Parathyroid adenoma (tissue), 2 donors: Measurements from ENCODE around the gene TMEM45B.
"Not testable (repeated sequence)": the region's sequence is repeated elsewhere in the genome, so short reads cannot be mapped to it uniquely, and the experiment has no call there.

Experiments
- H2AFZ ChIP-seq: fragments of 300-600 bp; sonication (generic); one replicate; pipeline ENCODE4 v1.7.0; 2017; ENCODE audit warnings: antibody characterized with exemption, mild to moderate bottlenecking
- H3K27ac ChIP-seq: fragments of 300-600 bp; sonication (generic); one replicate; pipeline ENCODE4 v1.7.0; 2017
- H3K27me3 ChIP-seq: fragments of 300-600 bp; sonication (generic); one replicate; pipeline ENCODE4 v1.7.0; 2017; ENCODE audit warnings: low read length; ENCODE audit not compliant: control insufficient read depth, insufficient read depth
- H3K36me3 ChIP-seq: fragments of 300-600 bp; sonication (generic); one replicate; pipeline ENCODE4 v1.7.0; 2017; ENCODE audit warnings: low read length; ENCODE audit not compliant: control insufficient read depth, insufficient read depth
- H3K4me1 ChIP-seq: fragments of 300-600 bp; sonication (generic); one replicate; pipeline ENCODE4 v1.7.0; 2017; ENCODE audit warnings: control low read depth
- H3K4me2 ChIP-seq: fragments of 300-600 bp; sonication (generic); one replicate; pipeline ENCODE4 v1.7.0; 2017; ENCODE audit warnings: low read length
- H3K4me3 ChIP-seq: fragments of 300-600 bp; sonication (generic); one replicate; pipeline ENCODE4 v1.7.0; 2017; ENCODE audit warnings: low read depth, low read length
- H3K79me2 ChIP-seq: fragments of 300-600 bp; sonication (generic); one replicate; pipeline ENCODE4 v1.7.0; 2017; ENCODE audit warnings: control low read depth
- H3K9ac ChIP-seq: fragments of 300-600 bp; sonication (generic); one replicate; pipeline ENCODE4 v1.7.0; 2017; ENCODE audit warnings: mild to moderate bottlenecking
- H3K9me3 ChIP-seq: fragments of 300-600 bp; sonication (generic); one replicate; pipeline ENCODE4 v1.7.0; 2017; ENCODE audit warnings: low read length; ENCODE audit not compliant: control insufficient read depth
- TF ChIP-seq, protein P1 (sequence below): fragments of 300-600 bp; sonication (generic); IDR thresholded peaks from one replicate; pipeline ENCODE4 v1.7.0; 2017; ENCODE audit warnings: antibody characterized with exemption, mild to moderate bottlenecking
- donor health status: primary hyperparathyroidism.

Gene TMEM45B

GRCh38 chr11:129825380-129825779 is 9.7 kb downstream of the TMEM45B start:
- Histone ChIP-seq H3K4me1 (no peaks in the 10 kb centered on the region), H3K79me2 (no peaks in the 10 kb centered on the region), H3K36me3 (no peaks in the 10 kb centered on the region), H2AFZ (no peak overlapping the region), H3K27me3 (no peaks in the 10 kb centered on the region), H3K27ac (no peak overlapping the region), H3K4me3 (no peak overlapping the region), H3K9ac (no peak overlapping the region), H3K9me3 (no peaks in the 10 kb centered on the region), H3K4me2 (no peak overlapping the region)
- TF ChIP-seq, protein P1, sequence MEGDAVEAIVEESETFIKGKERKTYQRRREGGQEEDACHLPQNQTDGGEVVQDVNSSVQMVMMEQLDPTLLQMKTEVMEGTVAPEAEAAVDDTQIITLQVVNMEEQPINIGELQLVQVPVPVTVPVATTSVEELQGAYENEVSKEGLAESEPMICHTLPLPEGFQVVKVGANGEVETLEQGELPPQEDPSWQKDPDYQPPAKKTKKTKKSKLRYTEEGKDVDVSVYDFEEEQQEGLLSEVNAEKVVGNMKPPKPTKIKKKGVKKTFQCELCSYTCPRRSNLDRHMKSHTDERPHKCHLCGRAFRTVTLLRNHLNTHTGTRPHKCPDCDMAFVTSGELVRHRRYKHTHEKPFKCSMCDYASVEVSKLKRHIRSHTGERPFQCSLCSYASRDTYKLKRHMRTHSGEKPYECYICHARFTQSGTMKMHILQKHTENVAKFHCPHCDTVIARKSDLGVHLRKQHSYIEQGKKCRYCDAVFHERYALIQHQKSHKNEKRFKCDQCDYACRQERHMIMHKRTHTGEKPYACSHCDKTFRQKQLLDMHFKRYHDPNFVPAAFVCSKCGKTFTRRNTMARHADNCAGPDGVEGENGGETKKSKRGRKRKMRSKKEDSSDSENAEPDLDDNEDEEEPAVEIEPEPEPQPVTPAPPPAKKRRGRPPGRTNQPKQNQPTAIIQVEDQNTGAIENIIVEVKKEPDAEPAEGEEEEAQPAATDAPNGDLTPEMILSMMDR = no peak

DNA sequence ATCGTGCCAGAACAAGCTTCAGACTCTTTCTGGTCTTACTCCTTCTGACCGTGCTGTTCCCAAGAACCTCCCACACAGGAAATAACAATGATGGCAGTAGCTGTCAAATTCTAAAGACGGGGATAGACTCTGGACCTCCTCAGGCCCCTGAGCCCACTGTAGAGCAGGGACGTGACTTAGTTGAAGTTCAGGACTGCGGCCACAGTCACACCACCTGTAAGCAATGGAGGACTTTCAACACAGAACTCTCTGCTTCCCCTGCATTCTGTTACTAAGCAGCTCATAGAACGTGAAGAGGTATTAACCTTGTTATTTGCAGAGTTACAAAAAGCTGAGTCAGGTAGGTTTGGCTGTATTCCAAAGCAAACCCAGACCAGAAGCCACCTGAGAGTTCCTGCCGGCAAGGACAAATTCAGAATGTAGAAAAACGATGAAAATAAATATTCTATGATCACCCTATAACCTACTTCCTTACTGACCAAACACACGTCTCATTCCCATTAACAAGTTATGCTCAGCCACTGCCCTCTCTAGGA is 12.7 kb downstream of the TMEM45B start:
- peak overlapping the region; percentile 28 for H2AFZ ChIP-seq
- no peaks in the 10 kb centered on the region for H3K79me2 ChIP-seq
- no peaks in the 10 kb centered on the region for H3K9me3 ChIP-seq
- H3K4me3 ChIP-seq = no peak overlapping the region
- no peaks in the 10 kb centered on the region for H3K27me3 ChIP-seq
- no peak overlapping the region for H3K27ac ChIP-seq
- no peak overlapping the region for H3K9ac ChIP-seq
- no peaks in the 10 kb centered on the region for H3K4me1 ChIP-seq
- TF ChIP-seq, protein P1 = no peak
- no peaks in the 10 kb centered on the region for H3K36me3 ChIP-seq
- no peak overlapping the region for H3K4me2 ChIP-seq

- H3K4me2 ChIP-seq, H3K4me3 ChIP-seq, H3K27ac ChIP-seq, H3K36me3 ChIP-seq, H2AFZ ChIP-seq, H3K79me2 ChIP-seq, H3K4me1 ChIP-seq, H3K9me3 ChIP-seq, H3K27me3 ChIP-seq, H3K9ac ChIP-seq: not testable (repeated sequence)
Observed at GRCh38 chr11:129829497-129829896, 13.8 kb downstream of the TMEM45B start.

DNA sequence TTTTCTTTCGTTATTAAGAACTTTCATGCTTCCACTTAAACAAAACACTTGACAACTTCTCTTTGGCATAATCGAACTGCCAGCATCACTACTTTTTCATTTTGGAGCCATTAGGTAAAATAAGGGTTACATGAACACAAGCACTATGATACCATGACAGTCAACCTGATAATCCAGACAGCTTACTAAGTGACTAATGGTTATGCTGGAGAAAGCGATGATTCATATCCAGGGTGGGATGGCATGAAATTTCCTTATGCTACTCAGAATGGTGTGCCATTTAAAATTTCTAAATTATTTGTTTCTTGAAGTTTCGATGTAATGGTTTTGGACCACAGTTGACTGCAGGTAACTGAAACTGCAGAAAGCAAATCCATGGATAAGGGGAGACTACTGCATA is 15.6 kb downstream of the TMEM45B start:
- not testable (repeated sequence) for H3K9ac ChIP-seq, H3K4me3 ChIP-seq, H3K36me3 ChIP-seq, H3K27me3 ChIP-seq, H3K79me2 ChIP-seq, H3K27ac ChIP-seq, H3K9me3 ChIP-seq, H3K4me1 ChIP-seq, H2AFZ ChIP-seq, H3K4me2 ChIP-seq

- not testable (repeated sequence) for H3K9ac ChIP-seq, H3K27ac ChIP-seq, H3K4me1 ChIP-seq, H3K79me2 ChIP-seq, H3K9me3 ChIP-seq, H3K4me3 ChIP-seq, H3K4me2 ChIP-seq, H2AFZ ChIP-seq, H3K36me3 ChIP-seq, H3K27me3 ChIP-seq
Observed at GRCh38 chr11:129833260-129833659, 17.6 kb downstream of the TMEM45B start.

DNA sequence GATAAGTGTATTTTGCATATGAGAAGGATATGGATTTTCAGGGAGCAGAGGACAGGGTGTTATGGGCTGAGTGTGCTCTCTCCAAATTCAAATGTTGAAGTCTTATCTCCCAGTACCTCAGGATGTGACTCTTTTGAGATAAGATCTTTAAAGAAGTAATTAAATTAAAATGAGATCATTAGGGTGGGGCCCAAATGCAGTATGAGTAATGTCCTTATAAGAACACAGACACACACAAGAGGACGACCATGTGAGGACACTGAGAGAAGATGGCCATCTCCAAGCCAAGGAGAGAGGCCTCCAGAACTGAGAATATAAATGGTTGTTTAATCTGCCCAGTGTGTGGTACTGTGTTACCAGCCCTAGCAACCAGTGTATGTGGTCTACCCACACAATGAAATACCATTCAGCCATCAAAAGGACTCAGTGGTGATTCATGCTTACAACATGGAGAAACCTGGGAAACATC is 20.8 kb downstream of the TMEM45B start:
- not testable (repeated sequence) for H3K27ac ChIP-seq, H3K4me3 ChIP-seq, H3K27me3 ChIP-seq, H3K4me2 ChIP-seq, H3K9ac ChIP-seq, H3K4me1 ChIP-seq, H2AFZ ChIP-seq, H3K79me2 ChIP-seq, H3K9me3 ChIP-seq, H3K36me3 ChIP-seq

DNA sequence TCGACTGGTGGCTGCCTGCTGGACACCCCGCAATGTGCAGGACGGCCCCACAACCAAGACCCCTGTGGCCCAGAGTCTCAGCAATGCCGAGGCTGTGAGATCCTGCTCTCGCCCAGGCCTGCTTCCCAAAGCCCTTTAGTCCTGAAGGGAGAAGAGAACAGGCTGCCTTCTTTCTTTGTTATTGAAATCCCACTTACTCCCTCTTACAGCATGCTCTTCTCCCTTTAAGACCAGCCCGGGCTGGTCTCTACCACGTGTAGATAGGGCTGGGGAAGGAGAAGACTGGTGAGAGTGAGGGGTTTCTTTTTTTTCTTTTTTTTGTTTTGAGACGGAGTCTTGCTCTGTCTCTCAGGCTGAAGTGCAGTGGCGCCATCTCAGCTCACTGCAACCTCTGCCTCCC is 21.3 kb downstream of the TMEM45B start:
- H3K9ac ChIP-seq = no peak overlapping the region
- no peaks in the 10 kb centered on the region for H3K79me2 ChIP-seq
- H3K27ac ChIP-seq = no peak overlapping the region

More for the DNA sequence above, 21.3 kb downstream of the TMEM45B start:
- TF ChIP-seq, protein P1 = no peak
- Histone ChIP-seq H2AFZ (no peak overlapping the region), H3K27me3 (no peaks in the 10 kb centered on the region), H3K9me3 (no peaks in the 10 kb centered on the region), H3K4me1 (no peaks in the 10 kb centered on the region), H3K36me3 (no peaks in the 10 kb centered on the region), H3K4me3 (no peak overlapping the region), H3K4me2 (no peak overlapping the region)
